ENCODE data around the gene OSBPL9.

- TF ChIP-seq CTCF (IDR thresholded peaks at IDR 0.05) (no peak), EZH2 (IDR thresholded peaks at IDR 0.05; ENCODE audit: borderline replicate concordance, insufficient read depth, low read depth, low read length, poor library complexity, severe bottlenecking) (no peak)
Observed at GRCh38 chr1:51581238-51581637, 35.7 kb upstream of the OSBPL9 start.

Data from B cell (primary cell).